GM12874 (cell line): ENCODE measurements around the gene FGFR1OP2.

Source experiments
- CTCF ChIP-seq: IDR thresholded peaks from 2 replicates; pipeline ENCODE4 v1.5.1; 2011; ENCODE audit warnings: low read depth, mild to moderate bottlenecking, control low read depth, low read length, moderate library complexity; ENCODE audit not compliant: insufficient read depth

Gene FGFR1OP2

DNA sequence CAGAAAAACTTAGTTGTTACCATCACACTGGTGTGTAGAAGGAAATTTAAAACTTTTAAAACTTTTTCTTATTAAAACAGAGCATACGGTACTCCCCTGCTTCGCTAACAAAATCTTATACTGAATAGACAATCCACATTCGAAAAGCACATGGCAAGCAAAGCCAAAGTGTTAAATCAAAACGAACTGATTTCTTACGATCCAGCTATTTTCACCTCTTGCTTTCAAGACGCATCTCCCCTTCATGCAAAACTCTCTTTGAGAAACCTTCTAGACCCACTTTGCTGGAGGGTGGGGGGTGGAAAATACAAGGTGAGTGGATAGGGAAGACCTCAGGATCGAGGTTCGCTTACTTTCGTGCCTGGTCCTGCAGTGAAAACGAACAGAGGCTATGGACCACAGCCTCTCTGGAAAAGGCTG, 817 bp upstream of the FGFR1OP2 start:
- no peak for TF ChIP-seq CTCF

- no peak for TF ChIP-seq CTCF
Observed at GRCh38 chr12:26938701-26939062, 412 bp downstream of the FGFR1OP2 start.

DNA sequence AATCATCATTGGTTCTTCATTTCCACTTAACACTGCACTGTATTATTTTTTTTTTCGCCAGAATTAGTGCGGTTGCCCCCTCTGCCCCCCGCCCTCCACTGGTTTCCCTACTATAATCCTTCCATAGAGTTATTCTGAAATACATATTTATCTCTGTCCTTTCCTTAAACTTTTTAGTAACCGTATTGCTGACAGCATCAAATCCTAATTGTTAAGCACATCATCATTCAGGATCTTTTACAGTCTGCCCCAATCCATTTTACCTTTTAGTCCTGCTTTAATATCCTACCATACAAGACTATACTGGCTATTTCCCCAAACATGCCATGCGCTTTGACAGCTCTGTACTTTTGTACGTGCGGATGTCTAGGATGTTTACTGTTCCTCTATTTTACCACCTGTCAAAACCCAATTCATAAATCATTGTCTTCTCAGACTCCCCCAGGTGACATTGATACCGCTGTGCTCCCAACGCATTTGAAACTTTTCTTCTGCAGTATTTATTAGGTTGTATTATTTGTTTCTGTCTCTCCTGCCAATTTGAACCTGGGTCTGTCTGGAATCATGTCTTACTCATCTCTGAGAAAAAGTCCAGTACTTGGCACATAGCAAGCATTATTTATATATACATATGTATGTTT, 1.0 kb downstream of the FGFR1OP2 start:
- TF ChIP-seq CTCF: no peak

GRCh38 chr12:26939953-26940352, 1.7 kb downstream of the FGFR1OP2 start:
- no peak for TF ChIP-seq CTCF

GRCh38 chr12:26940516-26941214, 2.4 kb downstream of the FGFR1OP2 start:
- TF ChIP-seq CTCF: no peak

DNA sequence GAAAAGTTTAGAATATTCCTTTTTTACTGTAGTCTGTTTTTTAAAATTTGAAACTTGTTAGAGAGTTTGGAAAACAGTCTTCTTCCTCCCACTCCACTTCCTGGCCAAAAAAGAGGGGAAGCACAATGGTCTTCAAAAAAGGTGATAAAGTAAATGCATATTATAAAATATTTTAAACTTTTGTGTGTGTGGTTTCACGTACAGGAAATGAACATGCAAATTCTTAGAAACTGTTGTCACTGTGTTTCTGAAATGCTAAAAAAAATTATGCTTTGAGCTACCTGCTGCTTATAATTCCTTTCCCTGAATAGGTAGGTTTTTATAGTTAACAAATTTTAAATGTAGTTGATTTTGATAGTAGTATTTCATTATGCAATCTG, 2.9 kb downstream of the FGFR1OP2 start:
- TF ChIP-seq CTCF: no peak

- no peak for TF ChIP-seq CTCF
Observed at GRCh38 chr12:26948309-26948708, 10.0 kb downstream of the FGFR1OP2 start.
